Dermis microvascular lymphatic vessel endothelial cell (primary cell): ENCODE results near the gene ZNF646. TPM values are rescaled to one million over a fixed set of nuclear protein-coding genes. Genes with fewer than 3 reads are reported as not detected.

ENCODE experiments used
- DNase-seq, 2 donors: peaks; one replicate each; pipeline versions ENCODE4 v3.0.0 to v3.0.0-alpha.2; 2010; ENCODE audit warnings: low read depth in 2 of 2
- total RNA-seq: library from RNA; depleted of rRNA; stranded (reverse); fragments of >200 nt; gene quantifications from 2 replicates; pipeline ENCODE4 v1.2.1, GENCODE V29; 2014

ZNF646 gene
- total RNA-seq, 1 donor from 2014 or later: 8.1 TPM

- no peak for DNase-seq
Observed at GRCh38 chr16:31129568-31130335, 55.5 kb downstream of the ZNF646 start.

GRCh38 chr16:31130336-31130891 is 56.2 kb downstream of the ZNF646 start:
- no peak for DNase-seq

- no peak for DNase-seq
Observed at GRCh38 chr16:31130899-31131298, 56.7 kb downstream of the ZNF646 start.

- DNase-seq: no peak
Observed at GRCh38 chr16:31131416-31131815, 57.2 kb downstream of the ZNF646 start.

- DNase-seq: no peak
Observed at GRCh38 chr16:31131841-31132271, 57.6 kb downstream of the ZNF646 start.

GRCh38 chr16:31132303-31132979 is 58.2 kb downstream of the ZNF646 start:
- DNase-seq: no peak

- no peak for DNase-seq
Observed at GRCh38 chr16:31133046-31133501, 58.9 kb downstream of the ZNF646 start.

Other genes starting within 250 kb of the ZNF646 start
- 49.9 and 60.8 TPM in 2 replicates for gene BCL7C, start 180.3 kb upstream of the ZNF646 start, total RNA-seq
- 0.13 TPM in 2 replicates for gene CTF1, start 177.8 kb upstream of the ZNF646 start, total RNA-seq
- 16.6 and 18.2 TPM in 2 replicates for gene FBXL19, start 150.8 kb upstream of the ZNF646 start, total RNA-seq
- gene ORAI3, start 125.4 kb upstream of the ZNF646 start, total RNA-seq: 23.7 and 33.6 TPM in 2 replicates
- gene SETD1A, start 116.7 kb upstream of the ZNF646 start, total RNA-seq: 1.7 and 4.2 TPM in 2 replicates
- 20.8 and 24.7 TPM in 2 replicates for gene HSD3B7, start 89.2 kb upstream of the ZNF646 start, total RNA-seq
- gene STX1B, start 63.8 kb upstream of the ZNF646 start, total RNA-seq: 0.26 and 0.38 TPM in 2 replicates
- 17.5 and 28.2 TPM in 2 replicates for gene STX4, start 40.9 kb upstream of the ZNF646 start, total RNA-seq
- 5.4 and 7.6 TPM in 2 replicates for gene ZNF668, start 182 bp upstream of the ZNF646 start, total RNA-seq
- gene PRSS53, start 14.5 kb downstream of the ZNF646 start, total RNA-seq: 0.38 and 0.39 TPM in 2 replicates
- 59.8 and 74.6 TPM in 2 replicates for gene VKORC1, start 20.4 kb downstream of the ZNF646 start, total RNA-seq
- gene BCKDK, start 34.0 kb downstream of the ZNF646 start, total RNA-seq: 9.8 and 20.0 TPM in 2 replicates
- gene KAT8, start 43.2 kb downstream of the ZNF646 start, total RNA-seq: 30.3 and 37.4 TPM in 2 replicates
- not detected in 2 replicates for gene PRSS8, start 61.3 kb downstream of the ZNF646 start, total RNA-seq
- 0.13 and 0.39 TPM in 2 replicates for gene PRSS36, start 75.6 kb downstream of the ZNF646 start, total RNA-seq
- gene FUS, start 105.7 kb downstream of the ZNF646 start, total RNA-seq: 33.6 and 43.5 TPM in 2 replicates
- 63.3 and 74.2 TPM in 2 replicates for gene PYCARD, start 128.3 kb downstream of the ZNF646 start, total RNA-seq
- not detected in 2 replicates for gene TRIM72, start 139.7 kb downstream of the ZNF646 start, total RNA-seq
- gene PYDC1, start 142.7 kb downstream of the ZNF646 start, total RNA-seq: not detected in 2 replicates
- gene ITGAM, start 185.6 kb downstream of the ZNF646 start, total RNA-seq: under 0.01 TPM in 2 replicates